Midbrain (tissue), 1 donor: Measurements from ENCODE around the gene NFIC.
"Not testable (repeated sequence)": the region's sequence is repeated elsewhere in the genome, so short reads cannot be mapped to it uniquely, and the experiment has no call there.

Source experiments
- DNase-seq: peaks from one replicate; lab custom pipeline; 2025; lab: John Stamatoyannopoulos, UW

Gene NFIC

DNA sequence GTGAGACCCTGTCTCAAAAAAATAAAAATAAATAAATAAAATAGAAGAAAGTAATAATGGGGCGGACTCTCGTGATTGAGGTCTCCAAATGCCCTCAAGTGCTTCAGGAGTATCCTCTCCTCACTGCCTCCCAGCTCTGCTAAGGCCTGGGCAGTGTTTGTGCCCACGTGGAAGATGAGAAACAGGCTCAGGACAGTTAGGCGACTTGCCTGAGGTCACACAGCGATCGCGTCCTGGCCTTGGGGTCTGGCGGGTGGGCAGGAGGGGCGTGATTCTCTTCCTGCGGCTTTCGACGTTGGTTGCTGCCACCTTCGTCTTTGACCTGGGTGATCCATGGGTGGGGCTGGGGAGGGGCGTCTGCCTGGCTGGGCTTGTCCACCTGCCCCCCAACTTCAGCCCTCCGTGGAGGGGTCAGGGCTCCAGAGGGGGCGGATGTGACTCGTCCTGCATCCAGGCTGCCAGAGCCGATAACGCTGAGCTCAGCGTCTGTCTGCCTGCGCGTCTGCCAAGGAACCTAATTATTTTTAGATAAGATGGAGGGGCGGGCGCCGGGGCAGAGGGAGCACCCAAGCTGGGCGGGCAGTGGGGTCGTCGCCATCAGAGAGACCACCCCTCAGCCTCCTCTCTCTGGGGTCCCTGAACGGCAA is 56.9 kb downstream of the NFIC start:
- DNase-seq, result no peak

DNA sequence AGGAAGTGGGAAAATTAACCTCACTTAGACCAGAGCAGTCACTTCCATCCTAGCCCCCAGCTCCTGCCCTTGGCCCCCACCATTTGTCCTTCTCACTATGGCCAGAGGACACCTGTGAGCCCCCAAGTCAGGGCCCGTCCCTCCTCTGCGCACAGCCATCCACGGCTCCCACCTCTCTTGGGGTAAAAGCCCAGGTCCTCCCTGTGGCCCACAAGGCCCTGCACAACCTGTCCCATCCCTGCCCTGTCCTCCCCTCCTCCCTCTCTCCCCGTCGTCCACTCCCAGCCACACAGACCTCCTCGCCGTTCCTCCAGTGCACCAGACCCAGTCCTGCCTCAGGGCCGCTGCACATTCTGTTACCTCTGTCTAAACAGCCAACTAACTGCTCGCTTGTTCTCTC is 60.0 kb downstream of the NFIC start:
- DNase-seq, result no peak

DNA sequence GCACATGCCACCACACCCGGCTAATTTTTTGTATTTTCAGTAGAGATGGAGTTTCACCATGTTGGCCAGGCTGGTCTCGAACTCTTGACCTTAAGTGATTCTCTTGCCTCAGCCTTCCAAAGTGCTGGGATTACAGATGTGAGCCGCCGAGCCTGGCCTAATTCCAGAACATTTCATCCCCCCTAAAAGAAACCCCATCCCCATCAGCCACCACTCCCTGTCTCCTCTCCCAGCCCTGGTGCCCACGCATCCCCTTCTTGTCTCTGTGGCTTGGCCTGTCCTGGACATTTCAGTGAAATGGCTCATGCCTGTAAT is 63.9 kb downstream of the NFIC start:
- DNase-seq, result not testable (repeated sequence)

DNA sequence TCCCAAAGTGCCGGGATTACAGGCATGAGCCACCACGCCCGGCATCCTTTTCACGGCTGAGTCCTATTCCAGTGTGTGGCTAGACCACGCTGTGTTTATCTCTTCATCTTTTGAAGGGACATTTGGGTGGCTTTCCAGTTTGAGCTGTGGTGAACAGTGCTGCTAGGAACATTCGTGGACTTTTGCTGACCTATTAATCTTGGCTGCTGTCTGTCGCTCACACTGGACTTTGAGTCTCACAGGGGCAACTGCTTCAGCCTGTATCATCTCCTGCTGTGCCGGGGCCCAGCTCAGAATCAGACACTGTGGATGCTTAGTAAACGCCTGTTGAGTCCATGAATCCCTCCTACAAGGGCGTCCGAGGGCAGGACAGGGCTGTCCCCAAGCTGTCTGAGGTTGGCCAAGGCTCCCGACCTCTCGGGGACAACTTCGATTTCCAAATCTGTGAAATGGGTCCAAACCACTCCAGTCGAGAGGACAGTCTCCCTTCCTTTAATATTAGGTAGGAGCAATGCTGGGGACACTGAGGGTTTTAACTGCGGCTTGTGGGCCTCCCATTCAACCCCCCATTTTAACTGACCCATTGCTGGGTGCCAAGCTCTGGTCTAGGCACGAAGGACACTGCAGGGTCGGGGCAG is 65.5 kb downstream of the NFIC start:
- DNase-seq, result no peak

DNA sequence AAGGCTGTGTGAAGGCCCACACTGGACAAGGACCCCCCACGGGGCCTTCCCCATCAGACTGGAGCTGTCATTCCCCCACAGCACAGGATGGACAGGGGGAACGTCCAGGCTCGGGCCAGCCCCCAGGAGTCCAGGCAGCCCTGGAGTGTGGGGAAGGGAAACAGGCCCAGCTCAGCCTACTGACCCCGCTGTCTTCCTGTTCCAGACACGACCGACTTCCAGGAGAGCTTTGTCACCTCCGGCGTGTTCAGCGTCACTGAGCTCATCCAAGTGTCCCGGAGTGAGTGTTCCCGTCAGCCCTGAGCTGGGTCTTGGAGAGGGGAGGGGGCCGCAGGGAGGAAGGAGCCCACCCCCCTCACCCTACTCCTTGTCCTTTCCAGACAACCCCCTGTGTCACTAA is 66.9 kb downstream of the NFIC start:
- DNase-seq, result no peak

DNA sequence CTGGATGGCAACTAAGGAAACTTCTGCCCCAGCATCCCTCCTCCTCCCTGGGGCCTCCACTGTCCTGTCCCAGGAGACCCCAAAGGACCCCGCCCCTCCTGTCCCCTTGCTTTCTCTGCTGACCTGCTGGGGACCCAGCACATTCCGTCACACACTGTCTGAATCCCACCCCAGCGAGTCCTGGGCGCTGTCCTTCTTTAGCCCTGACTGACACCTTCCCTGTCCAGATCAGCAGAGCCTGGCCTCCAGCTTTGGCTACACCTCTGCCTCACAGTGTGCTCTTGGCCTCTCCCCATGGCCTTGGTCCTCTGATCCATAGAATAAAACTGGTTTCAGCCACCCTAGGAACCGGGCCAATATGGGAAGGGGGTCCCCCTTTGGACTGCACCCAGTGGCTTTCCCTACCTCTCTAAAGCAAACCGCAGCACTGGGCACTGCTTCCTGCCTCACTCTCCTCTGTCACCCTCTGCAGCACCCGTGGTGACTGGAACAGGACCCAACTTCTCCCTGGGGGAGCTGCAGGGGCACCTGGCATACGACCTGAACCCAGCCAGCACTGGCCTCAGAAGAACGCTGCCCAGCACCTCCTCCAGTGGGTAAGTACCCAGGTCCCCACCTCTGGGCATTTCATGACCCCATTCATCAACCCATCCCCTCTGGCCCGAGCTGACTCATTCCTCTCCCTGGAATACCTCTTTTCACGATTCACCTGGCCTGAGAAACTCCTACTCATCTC is 67.6 kb downstream of the NFIC start:
- DNase-seq, result no peak

DNA sequence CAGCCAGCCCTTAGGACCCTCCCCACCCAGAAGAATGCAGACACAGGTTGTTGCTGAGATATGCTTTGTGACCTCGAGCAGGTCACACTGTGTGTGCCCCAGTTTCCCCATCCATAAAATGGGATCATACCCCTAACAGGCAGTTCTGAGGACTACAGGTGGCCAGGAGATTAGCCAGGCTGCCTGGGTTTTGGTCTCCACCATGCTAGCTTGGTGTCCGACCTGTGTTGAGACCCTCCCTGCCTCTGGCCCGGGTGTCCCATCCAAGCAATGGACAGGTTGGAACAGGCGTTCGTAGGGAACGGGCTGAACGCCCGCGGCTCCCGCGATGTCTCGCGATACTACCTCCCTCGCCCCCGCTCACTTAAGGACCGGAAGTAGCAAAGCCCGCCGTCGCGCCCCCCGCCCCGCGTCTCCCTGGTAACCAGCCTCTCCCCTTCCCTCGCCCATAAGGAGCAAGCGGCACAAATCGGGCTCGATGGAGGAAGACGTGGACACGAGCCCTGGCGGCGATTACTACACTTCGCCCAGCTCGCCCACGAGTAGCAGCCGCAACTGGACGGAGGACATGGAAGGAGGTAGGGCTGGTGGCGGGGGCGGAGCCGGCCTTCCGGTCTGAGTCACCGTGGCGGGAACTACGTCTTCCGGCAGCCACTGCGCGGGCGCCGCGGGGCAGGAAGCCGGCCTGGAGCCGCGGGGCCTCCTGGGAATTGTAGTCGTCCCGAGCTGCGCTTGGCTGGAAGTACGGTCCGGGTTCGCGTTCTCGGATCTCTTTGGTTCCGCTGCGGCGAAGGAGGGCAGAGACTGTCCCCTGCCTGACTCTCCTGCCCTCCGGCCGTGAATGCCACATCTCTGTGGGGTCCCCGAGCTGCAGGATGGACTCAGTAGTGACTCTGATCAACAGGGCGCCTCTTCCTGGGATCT is 68.5 kb downstream of the NFIC start:
- peak; percentile 93 for DNase-seq

DNA sequence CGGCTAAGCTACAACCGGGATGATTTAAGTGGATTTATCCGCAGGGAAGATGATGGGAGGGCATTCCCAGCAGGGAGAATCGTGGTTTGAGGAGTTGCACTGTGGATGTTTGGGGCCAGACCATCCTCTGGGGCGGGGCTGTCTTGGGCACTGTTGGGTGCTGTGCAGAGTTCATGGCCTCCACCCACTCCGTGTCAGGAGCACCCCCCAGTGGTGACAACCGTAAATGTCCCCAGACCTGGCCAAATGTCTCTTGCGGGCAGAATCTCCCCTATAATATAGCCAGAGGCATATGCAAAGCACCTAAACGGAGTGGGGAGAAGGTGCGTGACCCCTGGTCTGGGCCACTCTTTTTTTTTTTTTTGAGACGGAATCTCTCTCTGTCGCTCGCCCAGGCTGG is 73.7 kb downstream of the NFIC start:
- DNase-seq, result peak; percentile 5

DNA sequence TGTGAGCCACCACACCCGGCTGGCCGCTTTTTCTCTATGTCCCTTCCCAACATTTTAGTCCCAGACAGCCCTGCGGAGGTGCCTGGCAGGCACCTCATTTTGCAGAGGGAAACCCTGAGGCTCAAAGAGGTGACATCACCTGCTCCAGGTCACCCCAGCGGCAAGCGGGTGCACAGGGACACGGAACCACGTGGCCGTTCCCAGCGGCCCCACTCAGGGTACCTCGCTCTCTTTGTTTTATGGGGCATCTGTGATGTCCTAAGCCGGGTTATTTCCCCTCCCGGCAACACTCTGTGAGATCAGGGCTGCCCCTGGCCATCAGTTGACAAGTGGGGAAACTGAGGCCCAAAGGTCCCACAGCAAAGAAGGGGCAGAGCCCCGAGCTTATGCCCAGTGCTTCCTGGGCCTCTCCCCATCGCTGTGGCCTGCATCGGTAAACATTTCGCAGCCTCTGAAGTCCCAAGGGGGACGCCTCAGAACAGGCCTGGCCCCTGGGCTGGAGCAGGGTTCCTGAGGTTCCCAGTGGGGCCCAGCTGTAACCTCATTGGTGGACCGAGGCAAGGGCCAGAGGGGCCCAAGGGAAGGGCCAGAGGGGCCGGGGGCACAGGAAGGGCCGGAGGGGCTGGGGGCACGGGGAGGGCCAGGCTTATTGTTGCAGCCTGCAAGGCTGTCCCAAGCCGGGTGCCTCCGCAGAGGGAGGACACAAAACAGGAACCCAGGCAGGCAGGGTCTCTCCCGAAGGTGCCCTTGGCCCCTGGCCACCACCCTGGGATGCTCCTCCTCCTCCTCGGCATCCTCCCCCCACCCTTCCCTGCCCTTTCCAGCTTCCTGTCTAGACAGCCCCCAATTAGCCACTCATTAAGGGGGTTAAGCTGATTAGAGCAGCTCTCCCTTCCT is 75.0 kb downstream of the NFIC start:
- no peak for DNase-seq

DNA sequence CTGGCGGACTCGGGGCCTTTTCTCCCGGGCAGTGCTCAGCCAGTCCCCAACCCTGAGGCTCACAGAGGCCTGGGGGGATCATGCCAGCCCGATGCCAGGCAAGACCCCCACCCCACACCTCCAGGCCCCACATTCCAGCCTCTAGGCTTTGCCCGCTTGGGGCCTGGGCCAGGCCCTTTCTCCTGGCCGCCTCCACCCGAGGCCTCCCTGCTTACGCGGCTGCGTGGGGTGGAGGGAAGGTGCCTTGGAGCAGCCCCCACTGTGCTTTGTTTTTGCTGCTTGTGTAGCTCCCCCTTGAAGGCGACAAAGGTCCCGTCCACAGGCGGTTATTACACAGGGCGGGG is 75.6 kb downstream of the NFIC start:
- DNase-seq, result no peak

DNA sequence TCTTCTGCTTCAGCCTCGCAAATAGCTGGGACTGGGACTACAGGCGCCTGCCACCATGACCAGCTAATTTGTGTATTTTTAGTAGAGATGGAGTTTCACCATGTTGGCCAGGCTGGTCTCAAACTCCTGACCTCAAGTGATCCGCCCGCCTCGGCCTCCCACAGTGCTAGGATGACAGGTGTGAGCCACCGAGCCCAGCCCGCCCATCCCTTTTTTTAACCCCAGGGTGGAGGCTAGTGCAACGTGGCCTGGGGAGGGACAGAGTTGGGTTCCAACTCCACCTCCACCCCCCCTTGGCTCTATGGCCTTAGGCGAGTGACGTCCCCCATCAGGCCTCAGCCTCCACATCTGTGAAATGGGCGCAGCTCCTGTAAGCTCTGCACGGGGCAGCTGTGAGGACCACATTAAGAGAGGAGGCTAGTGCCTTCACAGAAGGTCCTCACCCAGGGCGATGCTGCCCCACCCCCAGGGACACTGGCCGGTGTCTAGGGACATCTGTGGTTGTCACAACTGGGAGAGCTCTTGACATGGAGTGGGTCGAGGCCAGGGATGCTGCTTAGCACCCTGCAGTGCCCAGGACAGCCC is 76.2 kb downstream of the NFIC start:
- no peak for DNase-seq

DNA sequence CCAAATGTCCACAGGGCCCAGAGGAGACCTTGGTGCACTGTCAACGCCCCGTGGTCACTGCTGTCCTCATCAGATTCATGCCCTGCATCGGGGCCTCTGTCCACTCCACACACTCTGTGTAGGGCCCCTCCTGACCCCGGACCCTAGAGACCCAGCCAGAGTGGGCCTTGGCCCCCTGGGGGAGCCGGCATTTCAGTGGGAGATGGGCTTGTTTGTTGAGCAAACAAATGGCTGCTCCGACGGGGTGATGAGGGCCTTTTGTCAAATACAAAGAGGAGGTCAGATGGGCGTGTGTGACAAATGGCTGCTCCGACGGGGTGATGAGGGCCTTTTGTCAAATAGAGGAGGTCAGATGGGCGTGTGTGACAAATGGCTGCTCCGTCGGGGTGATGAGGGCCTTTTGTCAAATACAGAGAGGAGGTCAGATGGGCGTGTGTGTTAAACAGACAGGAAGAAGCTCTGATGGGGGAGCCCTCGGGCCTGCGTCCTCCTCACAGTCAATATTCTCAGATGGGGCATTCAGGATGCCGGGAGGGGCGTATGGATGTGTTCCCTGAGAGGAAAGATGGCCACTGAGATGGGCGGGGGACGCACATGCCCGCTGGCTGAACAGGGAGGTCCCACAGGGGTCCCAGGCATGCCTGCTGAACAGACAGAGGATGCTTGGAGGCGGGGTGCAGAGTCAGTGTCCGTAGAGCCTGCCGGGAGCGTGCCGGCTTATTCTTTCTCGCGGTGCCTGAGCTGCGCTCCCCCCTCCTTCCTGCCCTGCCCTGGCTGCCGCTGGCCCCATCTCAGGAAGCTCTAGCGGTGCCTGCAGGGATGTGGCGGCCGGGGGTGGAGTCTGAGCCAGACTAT is 77.7 kb downstream of the NFIC start:
- peak; percentile 15 for DNase-seq

DNA sequence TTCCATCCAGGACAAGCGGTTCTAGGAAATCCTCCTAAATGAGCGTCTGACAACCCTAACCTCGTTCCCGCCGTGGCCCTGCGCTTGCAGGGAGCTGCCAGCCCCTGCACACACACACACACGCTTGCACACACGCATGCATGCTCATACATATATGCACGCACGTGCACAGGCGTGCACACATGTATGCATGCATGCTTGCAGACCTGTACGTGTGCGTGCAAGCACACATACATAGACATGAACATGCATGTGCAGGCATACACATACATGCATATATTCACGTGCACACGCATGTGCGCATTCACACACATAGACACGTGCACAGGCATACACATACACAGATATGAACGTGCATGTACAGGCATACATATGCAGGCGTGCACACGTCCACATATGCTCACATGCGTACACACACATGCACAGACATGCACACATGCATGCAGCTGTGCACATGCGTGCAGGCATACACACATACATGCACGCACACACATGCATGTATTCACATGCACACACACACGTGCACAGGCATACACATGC is 78.4 kb downstream of the NFIC start:
- DNase-seq, result no peak

DNA sequence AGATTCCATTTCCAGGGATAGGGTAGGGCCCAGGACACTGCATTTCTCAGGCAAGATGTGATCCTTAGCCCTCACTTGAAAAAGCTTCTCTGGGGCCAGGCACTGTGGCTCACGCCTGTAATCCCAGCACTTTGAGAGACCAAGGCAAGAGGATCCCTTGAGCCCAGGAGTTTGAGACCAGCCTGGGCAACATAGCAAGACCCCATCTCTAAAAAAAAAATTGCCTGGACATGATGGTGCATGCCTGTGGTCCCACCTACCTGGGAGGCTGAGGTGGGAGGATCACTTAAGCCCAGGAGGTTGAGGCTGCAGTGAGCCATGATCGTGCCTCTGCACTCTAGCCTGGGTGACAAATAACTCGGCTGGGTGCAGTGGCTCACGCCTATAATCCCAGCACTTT is 80.3 kb downstream of the NFIC start:
- not testable (repeated sequence) for DNase-seq

DNA sequence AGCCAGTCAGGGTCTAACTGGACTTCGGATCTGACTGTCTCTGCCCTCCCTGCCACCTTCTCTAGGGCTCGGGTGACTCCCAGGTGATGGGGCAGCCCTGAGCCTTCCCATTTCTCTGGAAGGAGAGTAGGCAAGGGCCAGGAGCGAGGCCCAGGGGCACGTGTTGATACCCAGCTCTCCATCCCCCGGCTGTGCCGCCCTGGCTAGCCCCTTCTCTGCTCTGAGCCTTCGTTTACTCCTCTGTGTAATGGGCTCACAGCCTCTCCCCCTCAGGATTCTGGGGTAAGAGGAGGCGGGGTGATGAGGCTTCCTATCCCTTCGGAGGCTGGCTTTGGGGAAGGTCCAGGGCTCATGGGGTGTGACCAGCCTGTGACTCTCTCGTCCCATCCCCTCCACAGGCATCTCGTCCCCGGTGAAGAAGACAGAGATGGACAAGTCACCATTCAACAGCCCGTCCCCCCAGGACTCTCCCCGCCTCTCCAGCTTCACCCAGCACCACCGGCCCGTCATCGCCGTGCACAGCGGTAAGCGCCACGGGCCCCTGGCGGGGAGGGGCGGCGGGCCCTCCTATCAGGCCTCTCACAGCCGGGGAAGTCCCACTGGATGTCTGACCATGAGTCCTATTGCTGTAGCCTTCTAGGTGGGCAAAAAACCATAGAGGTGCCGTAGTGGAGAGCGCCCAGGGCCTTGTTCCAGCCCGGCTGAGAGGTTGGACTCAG is 82.4 kb downstream of the NFIC start:
- no peak for DNase-seq

DNA sequence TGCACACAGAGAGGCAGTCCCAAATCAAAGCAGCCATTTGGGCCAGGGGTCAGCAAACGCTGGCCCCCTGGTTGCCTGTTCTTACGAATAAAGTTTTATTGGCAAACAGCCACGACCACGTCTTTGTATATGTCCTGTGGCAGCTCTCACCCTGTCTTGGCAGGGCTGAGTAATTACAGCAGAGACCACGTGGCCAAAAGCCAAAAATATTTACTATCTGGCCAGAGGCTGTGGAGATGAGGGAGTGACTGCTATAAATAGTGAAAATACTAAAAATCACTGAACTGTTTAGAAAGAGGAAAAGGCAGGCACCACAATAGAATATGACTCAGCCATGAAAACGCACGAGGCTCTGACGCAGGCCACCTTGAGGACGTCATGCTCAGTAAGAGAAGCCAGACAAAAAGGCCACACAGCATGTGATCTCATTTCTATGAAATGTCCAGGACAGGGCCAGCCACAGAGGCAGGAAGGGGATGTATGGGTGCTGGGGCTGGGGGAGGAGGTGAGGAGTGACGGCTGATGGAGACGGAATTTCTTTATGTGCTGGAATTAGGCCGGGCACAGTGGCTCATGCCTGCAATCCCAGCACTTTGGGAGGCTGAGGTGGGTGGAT is 84.5 kb downstream of the NFIC start:
- no peak for DNase-seq

DNA sequence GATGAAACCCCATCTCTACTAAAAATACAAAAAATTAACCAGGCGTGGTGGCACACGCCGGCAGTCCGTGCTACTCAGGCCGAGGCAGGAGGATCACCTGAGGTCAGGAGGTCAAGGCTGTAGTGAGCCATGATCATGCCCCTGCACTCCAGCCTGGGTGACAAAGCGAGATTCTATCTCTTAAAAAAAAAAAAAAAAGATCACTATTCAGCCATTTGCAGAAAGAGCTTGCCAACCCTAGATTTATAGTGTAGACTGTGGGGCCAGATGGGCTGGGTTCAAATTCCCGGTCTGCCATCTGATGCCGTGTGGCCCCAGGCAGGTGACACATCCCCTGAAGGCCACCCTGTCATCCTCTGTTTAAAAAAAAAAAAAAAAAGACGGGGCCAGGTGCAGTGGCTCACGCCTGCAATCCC is 85.1 kb downstream of the NFIC start:
- DNase-seq, result no peak

DNA sequence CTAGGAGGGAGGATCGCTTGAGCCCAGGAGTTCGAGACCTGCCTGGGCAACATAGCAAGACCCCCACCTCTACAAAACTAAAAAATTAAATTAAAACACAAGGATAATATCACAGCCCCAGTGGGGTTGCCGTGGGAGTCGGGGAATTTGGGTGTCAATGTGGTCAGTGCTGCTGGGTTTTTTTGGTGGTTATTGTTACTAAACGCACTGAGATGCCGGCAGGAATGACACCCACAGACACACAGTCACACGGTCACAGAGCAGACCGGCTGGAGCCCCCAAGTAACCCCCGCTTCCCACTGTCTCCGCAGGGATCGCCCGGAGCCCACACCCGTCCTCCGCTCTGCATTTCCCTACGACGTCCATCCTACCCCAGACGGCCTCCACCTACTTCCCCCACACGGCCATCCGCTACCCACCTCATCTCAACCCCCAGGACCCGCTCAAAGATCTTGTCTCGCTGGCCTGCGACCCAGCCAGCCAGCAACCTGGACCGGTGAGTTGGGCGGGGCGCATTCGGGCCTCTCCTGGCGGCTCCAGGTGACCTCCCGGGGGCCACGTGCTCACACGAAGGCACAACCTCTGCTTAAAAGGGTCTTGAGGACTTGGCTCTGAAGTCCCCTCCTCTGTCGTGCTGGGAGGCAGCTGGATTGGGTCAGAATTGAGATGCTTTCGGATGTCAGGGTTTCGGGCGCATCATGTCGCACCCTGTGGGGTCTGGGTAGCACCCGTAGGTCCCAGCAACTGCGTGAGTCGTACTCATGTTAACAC is 86.0 kb downstream of the NFIC start:
- no peak for DNase-seq
